Skeletal muscle tissue (tissue), 4 donors: ENCODE results near the gene KLB. TPM values are rescaled to one million over a fixed set of nuclear protein-coding genes. Genes with fewer than 3 reads are reported as not detected.
"Not testable (repeated sequence)": the region's sequence is repeated elsewhere in the genome, so short reads cannot be mapped to it uniquely, and the experiment has no call there.

Source experiments
- H3K27ac ChIP-seq: one replicate; pipeline ENCODE4 v1.7.0; 2013; ENCODE audit warnings: mild to moderate bottlenecking, low read depth, low read length, inconsistent platforms
- H3K27me3 ChIP-seq, 3 donors: one replicate each; pipeline ENCODE4 v1.7.0; 2013; ENCODE audit warnings: low read length in 3 of 3; ENCODE audit not compliant: control insufficient read depth in 3 of 3, insufficient read depth in 3 of 3
- H3K36me3 ChIP-seq, 3 donors: one replicate each; pipeline ENCODE4 v1.7.0; 2013; ENCODE audit warnings: low read length in 3 of 3; ENCODE audit not compliant: control insufficient read depth in 3 of 3, insufficient read depth in 3 of 3
- H3K4me1 ChIP-seq, 3 donors: one replicate each; pipeline ENCODE4 v1.7.0; 2013; ENCODE audit warnings: low read length in 3 of 3, mild to moderate bottlenecking in 3 of 3; ENCODE audit not compliant: control insufficient read depth in 3 of 3, insufficient read depth in 3 of 3
- H3K4me3 ChIP-seq, 3 donors: one replicate each; pipeline ENCODE4 v1.7.0; 2013; ENCODE audit warnings: low read length in 3 of 3
- H3K9ac ChIP-seq, 3 donors: one replicate each; pipeline ENCODE4 v1.7.0; 2013; ENCODE audit warnings: low read length in 3 of 3, mild to moderate bottlenecking in 3 of 3, moderate library complexity in 2 of 3, low read depth in 1 of 3
- H3K9me3 ChIP-seq, 3 donors: one replicate each; pipeline ENCODE4 v1.7.0; 2013; ENCODE audit warnings: low read length in 3 of 3; ENCODE audit not compliant: control insufficient read depth in 3 of 3
- total RNA-seq: library from RNA; depleted of rRNA; stranded (reverse); fragments of >200 nt; gene quantifications from one replicate; pipeline ENCODE4 v1.2.3, GENCODE V29; 2014
- donor health status: Osteomylitis.

The KLB gene
- total RNA-seq, 1 donor from 2014 or later, result 1.0 TPM

DNA sequence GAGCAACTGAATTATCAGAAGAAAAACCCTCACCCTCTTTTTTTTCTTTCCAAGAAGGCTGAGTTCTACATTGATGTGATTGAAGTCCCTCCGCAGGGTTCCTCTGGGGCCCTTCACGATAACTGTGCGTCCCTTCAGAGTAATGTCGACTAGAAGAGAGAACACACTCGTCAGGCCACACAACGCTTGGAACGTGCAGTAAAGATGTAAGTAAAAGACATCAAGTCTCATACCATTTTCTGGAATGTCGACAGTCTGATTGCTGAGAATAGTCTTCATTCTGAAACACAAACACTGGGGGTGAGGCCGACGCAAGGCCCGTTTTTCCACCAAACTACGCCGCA lies 51.4 kb downstream of the KLB start:
- H3K9me3 ChIP-seq, H3K27me3 ChIP-seq: not testable (repeated sequence)
- peak overlapping the region; percentile 97 for H3K27ac ChIP-seq
- H3K36me3 ChIP-seq, result peaks cover 31 to 53% (median 53%) of the 10 kb centered on the region in 3 donors
- H3K4me1 ChIP-seq, result peaks cover 11 to 21% (median 21%) of the 10 kb centered on the region in 3 donors
- peak overlapping the region; percentile 95 to 100 (median 98) for H3K9ac ChIP-seq
- peak overlapping the region; percentile 91 to 99 (median 97) for H3K4me3 ChIP-seq

DNA sequence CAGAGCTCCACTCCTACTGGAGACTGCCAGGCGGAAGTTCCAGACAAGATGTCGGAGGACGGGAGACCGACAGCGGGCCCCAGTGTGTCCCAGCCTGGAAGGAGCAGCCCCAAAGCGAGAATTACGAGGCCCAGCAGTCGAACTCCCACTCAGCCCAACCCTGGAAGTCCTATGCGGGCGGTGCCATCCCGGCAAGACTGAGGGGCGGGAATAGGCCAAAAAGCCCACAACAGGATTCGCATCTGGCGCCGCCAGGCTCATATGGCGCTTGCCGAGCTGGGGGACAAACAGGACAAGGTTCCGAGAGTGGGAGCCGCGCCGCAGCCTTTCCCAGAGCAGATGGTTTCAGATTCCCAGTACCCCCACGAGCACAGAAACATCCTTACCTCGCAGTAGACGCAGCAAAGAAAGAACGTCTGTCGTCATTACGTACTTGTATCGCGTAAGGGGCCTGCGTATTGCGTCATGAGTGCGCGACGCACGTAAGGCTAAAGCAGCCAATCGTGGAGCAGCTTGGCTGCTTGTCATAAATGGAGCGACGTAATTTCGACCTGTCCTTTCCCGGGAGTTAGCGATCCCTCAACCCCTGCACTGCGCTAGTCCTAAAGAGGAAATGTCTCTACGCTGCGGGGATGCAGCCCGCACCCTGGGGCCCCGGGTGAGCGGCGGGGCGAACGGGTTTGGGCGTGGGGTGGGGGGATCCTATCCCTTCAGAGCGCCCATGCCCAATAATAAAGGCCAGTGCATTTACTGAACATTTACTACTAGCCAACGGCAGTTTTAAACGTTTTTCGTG lies 52.0 kb downstream of the KLB start, which contains the start of the genes LIAS and RPL9:
TSS of gene LIAS (plus strand) at position 552 of the 796 bp plus-strand sequence. CDS start at position 614, 62 bp downstream.
TSS of gene RPL9 (minus strand) at position 418 of the 796 bp plus-strand sequence. CDS start 483 bp downstream, outside the sequence.
- H3K9me3 ChIP-seq, result no peaks in the 10 kb centered on the region
- no peaks in the 10 kb centered on the region for H3K27me3 ChIP-seq
- H3K27ac ChIP-seq, result peak within 1 kb of the TSS; percentile 97
- peak within 1 kb of the TSS; percentile 95 to 100 (median 98) for H3K9ac ChIP-seq
- H3K4me1 ChIP-seq, result peaks cover 11 to 21% (median 21%) of the 10 kb centered on the region in 3 donors
- H3K36me3 ChIP-seq, result peaks cover 33 to 52% (median 51%) of the 10 kb centered on the region in 3 donors
- peak within 1 kb of the TSS; percentile 91 to 99 (median 97) for H3K4me3 ChIP-seq

DNA sequence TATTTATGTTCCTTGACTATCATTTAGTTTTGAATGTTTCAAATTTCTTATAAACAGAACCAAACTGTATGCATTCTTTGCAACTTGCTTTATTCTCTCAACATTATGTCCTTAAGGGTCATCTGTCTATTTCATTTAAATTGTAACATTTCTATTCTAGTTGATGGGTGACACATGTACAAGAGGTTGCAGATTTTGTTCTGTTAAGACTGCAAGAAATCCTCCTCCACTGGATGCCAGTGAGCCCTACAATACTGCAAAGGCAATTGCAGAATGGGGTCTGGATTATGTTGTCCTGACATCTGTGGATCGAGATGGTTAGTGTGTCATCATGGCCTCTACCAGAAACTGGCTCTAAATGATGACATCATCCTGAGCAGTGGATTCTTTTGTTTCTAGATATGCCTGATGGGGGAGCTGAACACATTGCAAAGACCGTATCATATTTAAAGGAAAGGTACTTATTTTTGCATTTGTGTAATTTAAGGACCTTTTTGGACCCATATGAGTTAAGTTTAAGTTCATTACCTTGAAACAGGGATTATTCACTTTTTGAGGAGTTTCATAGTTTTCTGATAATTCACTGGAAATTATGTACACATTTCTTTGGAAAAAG lies 58.3 kb downstream of the KLB start:
- H3K9ac ChIP-seq, result no peak overlapping the region
- no peak overlapping the region for H3K4me3 ChIP-seq
- peaks cover 0 to under 1% (median under 1%) of the 10 kb centered on the region in 3 donors for H3K4me1 ChIP-seq
- no peaks in the 10 kb centered on the region for H3K27me3 ChIP-seq
- H3K36me3 ChIP-seq, result peaks cover 22 to 35% (median 29%) of the 10 kb centered on the region in 3 donors
- no peaks in the 10 kb centered on the region for H3K9me3 ChIP-seq
- H3K27ac ChIP-seq, result no peak overlapping the region

DNA sequence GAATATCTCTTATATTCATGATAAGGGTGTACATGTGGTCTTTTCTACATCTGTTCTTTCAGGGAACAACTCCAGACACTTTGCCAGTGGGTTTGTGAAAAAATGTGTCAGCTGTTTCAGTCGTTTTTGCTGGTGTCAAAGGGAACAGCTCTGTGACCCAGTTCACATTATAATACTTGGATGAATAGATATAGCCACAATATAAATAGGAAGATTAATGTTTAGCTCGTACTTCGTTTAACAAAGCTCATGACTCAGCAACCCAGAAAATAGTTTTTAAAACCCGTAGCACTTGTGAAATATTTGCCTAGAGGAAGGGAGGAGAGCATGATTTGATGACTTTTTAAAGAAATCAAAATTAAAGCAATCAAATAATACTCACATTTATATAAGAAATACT lies 60.0 kb downstream of the KLB start:
- Histone ChIP-seq H3K4me1 (no peaks in the 10 kb centered on the region), H3K36me3 (peaks cover 21 to 31% (median 30%) of the 10 kb centered on the region in 3 donors), H3K4me3 (no peak overlapping the region), H3K9ac (no peak overlapping the region), H3K9me3 (no peaks in the 10 kb centered on the region), H3K27ac (no peak overlapping the region), H3K27me3 (no peaks in the 10 kb centered on the region)

DNA sequence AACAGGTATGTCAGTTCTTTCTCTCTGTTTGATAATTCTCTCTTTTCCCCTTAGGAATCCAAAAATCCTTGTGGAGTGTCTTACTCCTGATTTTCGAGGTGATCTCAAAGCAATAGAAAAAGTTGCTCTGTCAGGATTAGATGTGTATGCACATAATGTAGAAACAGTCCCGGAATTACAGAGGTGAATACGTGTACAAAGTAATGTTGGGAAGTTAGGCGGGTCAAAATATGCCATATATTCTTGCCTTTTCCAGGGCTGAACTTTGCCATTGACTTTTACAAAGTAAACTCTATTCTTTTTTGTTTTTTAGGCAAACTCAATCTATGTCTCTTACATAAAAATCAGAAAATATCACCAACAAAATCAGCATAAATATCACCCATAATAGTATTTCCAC lies 60.7 kb downstream of the KLB start:
- Histone ChIP-seq H3K9me3 (no peaks in the 10 kb centered on the region), H3K36me3 (peaks cover 21 to 33% (median 33%) of the 10 kb centered on the region in 3 donors)

DNA sequence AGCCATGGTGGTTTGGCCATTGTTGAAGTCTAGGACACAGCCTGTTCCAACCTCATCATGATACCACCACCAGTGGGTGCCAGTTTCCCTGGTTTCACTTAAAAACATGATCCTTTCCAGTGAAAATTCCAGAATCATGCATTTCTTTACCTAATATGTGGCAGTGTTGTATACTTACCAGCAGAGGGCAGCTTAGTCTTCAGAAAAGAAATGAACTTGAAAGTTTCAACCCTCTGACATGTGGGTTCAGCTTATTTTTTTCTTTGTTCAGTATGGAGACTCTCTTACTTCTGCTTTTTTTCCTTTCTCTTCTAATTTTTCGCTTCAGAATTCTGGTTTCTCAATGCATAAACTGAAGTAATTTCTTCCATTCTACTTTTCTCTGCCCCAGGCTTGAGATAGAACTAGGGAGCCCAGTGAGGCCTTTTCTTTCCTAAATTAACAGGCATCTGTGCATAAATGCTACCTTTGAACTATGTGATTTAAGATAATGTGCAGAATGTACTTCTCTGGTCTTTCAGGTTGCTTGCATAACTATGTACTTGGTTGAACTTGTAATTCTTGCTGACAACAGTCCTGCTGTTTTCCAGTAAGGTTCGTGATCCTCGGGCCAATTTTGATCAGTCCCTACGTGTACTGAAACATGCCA lies 62.8 kb downstream of the KLB start:
- Histone ChIP-seq H3K4me1 (no peaks in the 10 kb centered on the region), H3K36me3 (peaks cover 10 to 30% (median 30%) of the 10 kb centered on the region in 3 donors), H3K9me3 (no peaks in the 10 kb centered on the region), H3K4me3 (no peak overlapping the region), H3K9ac (no peak overlapping the region), H3K27me3 (no peaks in the 10 kb centered on the region), H3K27ac (no peak overlapping the region)

More for the DNA sequence above, 60.7 kb downstream of the KLB start:
- Histone ChIP-seq H3K9ac (no peak overlapping the region), H3K4me1 (no peaks in the 10 kb centered on the region), H3K4me3 (no peak overlapping the region), H3K27ac (no peak overlapping the region), H3K27me3 (no peaks in the 10 kb centered on the region)

DNA sequence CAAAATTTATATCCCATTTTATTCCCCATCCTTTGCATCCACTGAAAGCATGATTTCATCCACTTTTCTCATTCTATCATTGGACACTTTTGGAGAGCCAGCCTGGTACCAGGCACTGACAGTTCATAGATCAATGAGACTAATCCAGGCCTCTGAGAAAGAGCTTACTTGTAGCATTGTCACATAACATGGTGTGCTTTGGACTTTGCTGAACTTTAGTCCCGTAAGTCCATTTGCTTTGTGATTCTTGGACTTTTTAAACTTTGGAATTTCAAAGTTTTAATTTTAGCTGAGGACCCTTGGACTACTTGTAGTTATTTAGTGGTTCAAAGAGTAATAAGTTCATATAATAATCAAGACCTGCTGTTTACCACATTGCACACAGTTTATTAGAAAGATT lies 63.7 kb downstream of the KLB start:
- H3K4me3 ChIP-seq, result no peak overlapping the region
- H3K27me3 ChIP-seq, result no peaks in the 10 kb centered on the region
- peaks cover 6 to 23% (median 22%) of the 10 kb centered on the region in 3 donors for H3K36me3 ChIP-seq
- no peaks in the 10 kb centered on the region for H3K9me3 ChIP-seq
- H3K4me1 ChIP-seq, result no peaks in the 10 kb centered on the region
- no peak overlapping the region for H3K27ac ChIP-seq
- no peak overlapping the region for H3K9ac ChIP-seq

DNA sequence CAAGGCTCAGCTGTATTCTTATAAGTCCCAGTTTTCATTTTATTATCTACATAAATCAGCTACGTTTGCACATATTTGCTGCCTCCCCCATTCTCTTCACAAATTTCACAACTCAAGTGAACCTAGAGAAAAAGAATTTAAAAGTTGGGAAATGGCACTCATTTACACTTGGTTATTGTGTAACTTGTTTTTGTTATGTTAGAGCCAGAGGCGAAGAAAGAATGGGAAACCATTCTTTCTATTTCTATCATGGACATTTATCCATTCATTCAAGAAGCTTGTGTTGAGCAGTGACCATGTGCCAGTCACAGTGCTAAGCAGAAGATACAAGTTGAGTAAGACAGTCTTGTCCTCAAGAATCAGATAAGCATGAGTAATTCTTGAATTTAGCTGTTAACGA lies 65.7 kb downstream of the KLB start:
- H3K9me3 ChIP-seq, result no peaks in the 10 kb centered on the region
- H3K9ac ChIP-seq, result no peak overlapping the region
- no peak overlapping the region for H3K27ac ChIP-seq
- peaks cover 6 to 33% (median 20%) of the 10 kb centered on the region in 3 donors for H3K36me3 ChIP-seq
- no peaks in the 10 kb centered on the region for H3K27me3 ChIP-seq
- H3K4me3 ChIP-seq, result no peak overlapping the region
- no peaks in the 10 kb centered on the region for H3K4me1 ChIP-seq

DNA sequence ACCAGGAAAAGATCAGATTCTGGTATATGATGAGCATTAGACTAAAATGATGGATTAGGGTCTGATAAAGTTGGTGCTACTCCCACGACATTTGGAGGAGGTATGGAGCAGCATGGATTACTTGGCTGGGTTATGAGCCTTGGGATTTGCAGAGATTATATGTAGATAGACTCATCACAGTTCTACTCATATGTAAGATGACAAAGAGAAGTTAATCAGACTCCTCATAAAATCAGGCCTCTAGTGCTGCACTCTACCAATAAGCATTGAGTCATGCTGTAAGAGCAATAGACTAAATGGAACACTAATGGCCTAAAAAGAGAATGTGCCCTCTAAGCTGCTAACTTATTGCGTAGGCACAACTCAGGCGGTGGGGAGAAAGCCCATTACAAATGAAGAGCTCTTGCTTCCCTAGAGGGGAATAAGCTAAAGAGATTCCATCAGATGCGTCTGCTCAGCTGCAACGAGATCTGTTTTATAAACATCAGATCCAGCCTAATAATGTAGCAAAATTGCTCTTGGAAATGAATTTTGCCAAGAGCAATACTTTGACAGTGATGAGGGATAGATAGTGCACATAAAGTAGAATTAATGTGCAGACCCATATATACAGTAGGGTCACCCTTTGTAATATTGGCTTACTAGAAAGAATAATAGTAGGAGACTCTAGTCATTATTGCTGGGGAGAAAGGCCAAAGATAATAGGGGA lies 69.6 kb downstream of the KLB start:
- H3K9ac ChIP-seq, result no peak overlapping the region
- no peaks in the 10 kb centered on the region for H3K27me3 ChIP-seq
- H3K4me1 ChIP-seq, result no peaks in the 10 kb centered on the region
- H3K9me3 ChIP-seq, result no peaks in the 10 kb centered on the region
- H3K27ac ChIP-seq, result no peak overlapping the region
- no peak overlapping the region for H3K4me3 ChIP-seq
- H3K36me3 ChIP-seq, result peaks cover 5 to 24% (median 14%) of the 10 kb centered on the region in 3 donors
